Measurements from ENCODE around the gene BAIAP2L1.

The BAIAP2L1 gene

GRCh38 chr7:98293746-98294145, 107.1 kb downstream of the BAIAP2L1 start:
- DNase-seq (ENCODE audit: low read depth) = no peak

GRCh38 chr7:98293265-98293664, 107.6 kb downstream of the BAIAP2L1 start:
- no peak for DNase-seq (ENCODE audit: low read depth)

GRCh38 chr7:98291717-98292116, 109.2 kb downstream of the BAIAP2L1 start:
- DNase-seq (ENCODE audit: low read depth) = no peak

GRCh38 chr7:98289333-98289875, 111.5 kb downstream of the BAIAP2L1 start:
- no peak for DNase-seq (ENCODE audit: low read depth)

GRCh38 chr7:98288064-98288823, 112.6 kb downstream of the BAIAP2L1 start:
- DNase-seq (ENCODE audit: low read depth) = no peak

- DNase-seq (ENCODE audit: low read depth) = no peak
Measured at GRCh38 chr7:98287486-98287959, 113.4 kb downstream of the BAIAP2L1 start.

GRCh38 chr7:98286701-98287485, 114.0 kb downstream of the BAIAP2L1 start:
- DNase-seq (ENCODE audit: low read depth) = no peak

GRCh38 chr7:98286093-98286539, 114.8 kb downstream of the BAIAP2L1 start:
- DNase-seq (ENCODE audit: low read depth) = no peak

- no peak for DNase-seq (ENCODE audit: low read depth)
Measured at GRCh38 chr7:98285157-98286092, 115.5 kb downstream of the BAIAP2L1 start.

- DNase-seq (ENCODE audit: low read depth) = no peak
Measured at GRCh38 chr7:98284335-98285036, 116.4 kb downstream of the BAIAP2L1 start.

GRCh38 chr7:98283887-98284222, 117.0 kb downstream of the BAIAP2L1 start:
- DNase-seq (ENCODE audit: low read depth) = no peak

GRCh38 chr7:98283127-98283886, 117.6 kb downstream of the BAIAP2L1 start:
- no peak for DNase-seq (ENCODE audit: low read depth)

- DNase-seq (ENCODE audit: low read depth) = no peak
Measured at GRCh38 chr7:98282703-98283102, 118.2 kb downstream of the BAIAP2L1 start.

- no peak for DNase-seq (ENCODE audit: low read depth)
Measured at GRCh38 chr7:98281757-98282606, 118.9 kb downstream of the BAIAP2L1 start.

- DNase-seq (ENCODE audit: low read depth) = no peak
Measured at GRCh38 chr7:98280791-98281756, 119.8 kb downstream of the BAIAP2L1 start, which contains the start of gene BRI3. BRI3 (plus strand) TSS chr7:98281686; CDS start chr7:98281796, 110 bp downstream.

GRCh38 chr7:98280296-98280695, 120.6 kb downstream of the BAIAP2L1 start:
- no peak for DNase-seq (ENCODE audit: low read depth)

GRCh38 chr7:98278936-98279335, 122.0 kb downstream of the BAIAP2L1 start:
- no peak for DNase-seq (ENCODE audit: low read depth)

- no peak for DNase-seq (ENCODE audit: low read depth)
Measured at GRCh38 chr7:98278408-98278807, 122.5 kb downstream of the BAIAP2L1 start.

Measured in non-pigmented ciliary epithelial cell (primary cell).